Left ventricle myocardium inferior (tissue), 1 donor: ENCODE results near the gene TMEM185B. TPM values are rescaled to one million over a fixed set of nuclear protein-coding genes. Genes with fewer than 3 reads are reported as not detected.

Source experiments
- DNase-seq: peaks from one replicate; pipeline ENCODE4 v3.0.0-alpha.2; 2020
- H3K27ac ChIP-seq: fragments of 200-600 bp; replicated peaks from 2 replicates; pipeline ENCODE4 v1.8.0; 2021
- H3K27me3 ChIP-seq: fragments of 200-600 bp; 2 replicates; pipeline ENCODE4 v1.8.0; 2021; ENCODE audit warnings: low read depth
- H3K36me3 ChIP-seq: fragments of 200-600 bp; 2 replicates; pipeline ENCODE4 v1.8.0; 2021
- H3K4me1 ChIP-seq: fragments of 200-600 bp; 2 replicates; pipeline ENCODE4 v1.8.0; 2021
- H3K4me3 ChIP-seq: fragments of 200-600 bp; 2 replicates; pipeline ENCODE4 v1.8.0; 2021; ENCODE audit warnings: mild to moderate bottlenecking, moderate library complexity
- H3K9me3 ChIP-seq: fragments of 200-600 bp; replicated peaks from 2 replicates; pipeline ENCODE4 v1.8.0; 2021
- intact Hi-C: fragments of 100-400 bp; cut with micrococcal nuclease; formaldehyde crosslinking; loops from one replicate; pipeline ENCODE4 v1.11.0; 2022
- total RNA-seq: library from RNA; stranded (reverse); fragmentation: NEBNext Ultra II Directional; extraction: Animal tissue kit (Norgen Biotek cat#: 25700); gene quantifications from one replicate; pipeline ENCODE4 v1.2.1, GENCODE V29; 2021
- TF ChIP-seq, protein P1 (sequence below): fragments of 200-600 bp; IDR thresholded peaks from 2 replicates; pipeline ENCODE4 v1.8.0; 2021; ENCODE audit warnings: antibody characterized with exemption, mild to moderate bottlenecking, borderline replicate concordance
- donor health status: DM: no; HTN: yes; CAD: no; lungs with severe emphysema.

The TMEM185B gene
- total RNA-seq, 1 donor from 2014 or later: 21.0 TPM

DNA sequence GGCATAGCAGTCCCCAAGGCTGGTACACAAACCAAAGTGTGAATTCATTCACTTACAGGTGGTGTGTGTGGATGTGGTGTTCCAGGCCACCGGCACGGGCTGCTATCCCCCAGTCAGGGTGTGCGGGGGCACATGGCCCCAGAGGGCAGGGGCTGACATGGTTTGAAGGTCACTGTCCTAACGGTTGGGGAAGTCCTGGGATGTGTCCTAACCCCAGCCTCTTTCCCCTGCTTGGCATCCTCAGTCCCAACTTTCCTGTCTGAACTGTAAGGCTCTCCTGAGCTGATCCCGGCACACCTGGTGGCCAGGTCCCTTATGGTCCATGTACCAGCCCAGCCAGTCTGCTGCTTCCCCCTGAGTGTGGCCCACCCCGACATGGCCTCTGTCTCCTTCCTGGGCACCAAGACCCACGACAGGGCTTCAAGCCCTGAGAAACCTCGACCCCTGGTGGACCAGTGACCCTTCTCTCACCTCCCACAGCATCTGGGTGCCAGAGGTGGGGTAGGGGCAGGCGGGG lies 2.4 kb upstream of the TMEM185B start:
- Histone ChIP-seq H3K36me3 (no peaks in the 10 kb centered on the region), H3K4me3 (no peak overlapping the region), H3K27ac (no peak overlapping the region), H3K4me1 (peaks cover 40% of the 10 kb centered on the region), H3K9me3 (peaks cover 8% of the 10 kb centered on the region), H3K27me3 (no peaks in the 10 kb centered on the region)
- TF ChIP-seq, protein P1, sequence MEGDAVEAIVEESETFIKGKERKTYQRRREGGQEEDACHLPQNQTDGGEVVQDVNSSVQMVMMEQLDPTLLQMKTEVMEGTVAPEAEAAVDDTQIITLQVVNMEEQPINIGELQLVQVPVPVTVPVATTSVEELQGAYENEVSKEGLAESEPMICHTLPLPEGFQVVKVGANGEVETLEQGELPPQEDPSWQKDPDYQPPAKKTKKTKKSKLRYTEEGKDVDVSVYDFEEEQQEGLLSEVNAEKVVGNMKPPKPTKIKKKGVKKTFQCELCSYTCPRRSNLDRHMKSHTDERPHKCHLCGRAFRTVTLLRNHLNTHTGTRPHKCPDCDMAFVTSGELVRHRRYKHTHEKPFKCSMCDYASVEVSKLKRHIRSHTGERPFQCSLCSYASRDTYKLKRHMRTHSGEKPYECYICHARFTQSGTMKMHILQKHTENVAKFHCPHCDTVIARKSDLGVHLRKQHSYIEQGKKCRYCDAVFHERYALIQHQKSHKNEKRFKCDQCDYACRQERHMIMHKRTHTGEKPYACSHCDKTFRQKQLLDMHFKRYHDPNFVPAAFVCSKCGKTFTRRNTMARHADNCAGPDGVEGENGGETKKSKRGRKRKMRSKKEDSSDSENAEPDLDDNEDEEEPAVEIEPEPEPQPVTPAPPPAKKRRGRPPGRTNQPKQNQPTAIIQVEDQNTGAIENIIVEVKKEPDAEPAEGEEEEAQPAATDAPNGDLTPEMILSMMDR: no peak
- no peak for DNase-seq
- intact Hi-C loops: no loop called here

DNA sequence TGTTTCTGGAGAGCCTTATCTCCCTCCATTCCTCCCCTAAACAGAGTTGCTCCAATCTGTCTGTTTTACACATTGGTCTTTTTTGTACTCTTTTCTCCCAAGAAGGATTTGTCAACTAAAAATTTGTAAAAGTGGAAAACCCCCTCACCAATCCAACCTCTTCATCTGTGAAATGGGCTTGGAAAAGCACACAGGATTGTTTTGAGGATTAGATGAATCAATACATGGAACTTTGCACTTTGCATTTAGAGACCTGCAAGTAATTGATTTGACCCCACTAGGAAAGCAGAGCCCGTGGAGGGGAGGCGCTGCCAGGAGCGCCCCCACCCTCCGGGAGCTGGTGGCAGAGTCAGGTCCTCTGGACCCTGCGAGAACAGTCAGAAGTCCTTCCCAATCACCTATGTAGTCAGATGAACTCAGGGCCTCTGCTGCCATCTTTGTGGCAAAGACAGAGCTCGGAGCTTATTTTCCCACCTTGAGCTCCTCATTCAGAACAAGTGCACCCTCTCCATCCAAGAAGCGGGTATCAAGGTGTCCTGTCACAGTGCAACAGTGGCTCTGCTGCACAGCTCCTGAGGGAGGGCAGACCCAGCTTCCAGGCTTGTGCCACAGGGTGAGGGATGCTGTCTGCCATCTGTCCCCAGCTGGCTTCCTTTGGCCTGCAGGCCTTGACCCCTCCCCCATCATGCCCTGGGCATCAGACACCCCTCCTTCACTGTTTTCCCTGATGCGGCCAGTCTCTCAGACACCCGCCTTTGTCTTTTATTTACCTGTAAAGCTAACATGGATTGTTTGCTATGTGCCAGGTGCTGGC lies 1.7 kb upstream of the TMEM185B start:
- H3K4me1 ChIP-seq: peaks cover 47% of the 10 kb centered on the region
- no peak overlapping the region for H3K27ac ChIP-seq
- H3K9me3 ChIP-seq: peaks cover 8% of the 10 kb centered on the region
- H3K27me3 ChIP-seq: no peaks in the 10 kb centered on the region
- H3K36me3 ChIP-seq: no peaks in the 10 kb centered on the region
- H3K4me3 ChIP-seq: no peak overlapping the region
- intact Hi-C loops: no loop called here
- DNase-seq: no peak
- TF ChIP-seq, protein P1: no peak

DNA sequence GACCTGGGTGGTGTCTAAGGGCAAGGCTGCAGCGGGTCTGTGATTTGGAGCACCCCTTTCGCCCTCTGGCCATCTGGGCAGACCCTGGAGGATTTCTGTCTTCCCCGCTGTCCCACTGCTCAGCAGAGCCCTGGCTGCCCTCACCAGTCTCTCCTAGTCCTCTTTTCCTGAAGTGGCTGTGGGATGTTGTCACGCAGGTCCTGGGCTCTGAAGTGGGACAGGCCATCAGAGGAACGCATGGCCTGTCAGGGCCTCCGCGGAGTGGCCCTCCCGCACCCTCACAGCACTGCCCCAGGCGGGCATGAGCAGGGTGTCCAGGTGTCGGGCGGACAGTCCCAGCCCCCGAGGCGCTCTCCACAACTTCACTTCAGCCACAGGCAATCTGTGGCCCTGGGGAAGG lies 1.1 kb upstream of the TMEM185B start:
- H3K27me3 ChIP-seq: no peaks in the 10 kb centered on the region
- TF ChIP-seq, protein P1: no peak
- no peak for DNase-seq
- peaks cover 47% of the 10 kb centered on the region for H3K4me1 ChIP-seq
- peak overlapping the region; percentile 77 for H3K4me3 ChIP-seq
- peaks cover 8% of the 10 kb centered on the region for H3K9me3 ChIP-seq
- peak overlapping the region; percentile 90 for H3K27ac ChIP-seq
- intact Hi-C loops: no loop called here
- peaks cover 4% of the 10 kb centered on the region for H3K36me3 ChIP-seq

DNA sequence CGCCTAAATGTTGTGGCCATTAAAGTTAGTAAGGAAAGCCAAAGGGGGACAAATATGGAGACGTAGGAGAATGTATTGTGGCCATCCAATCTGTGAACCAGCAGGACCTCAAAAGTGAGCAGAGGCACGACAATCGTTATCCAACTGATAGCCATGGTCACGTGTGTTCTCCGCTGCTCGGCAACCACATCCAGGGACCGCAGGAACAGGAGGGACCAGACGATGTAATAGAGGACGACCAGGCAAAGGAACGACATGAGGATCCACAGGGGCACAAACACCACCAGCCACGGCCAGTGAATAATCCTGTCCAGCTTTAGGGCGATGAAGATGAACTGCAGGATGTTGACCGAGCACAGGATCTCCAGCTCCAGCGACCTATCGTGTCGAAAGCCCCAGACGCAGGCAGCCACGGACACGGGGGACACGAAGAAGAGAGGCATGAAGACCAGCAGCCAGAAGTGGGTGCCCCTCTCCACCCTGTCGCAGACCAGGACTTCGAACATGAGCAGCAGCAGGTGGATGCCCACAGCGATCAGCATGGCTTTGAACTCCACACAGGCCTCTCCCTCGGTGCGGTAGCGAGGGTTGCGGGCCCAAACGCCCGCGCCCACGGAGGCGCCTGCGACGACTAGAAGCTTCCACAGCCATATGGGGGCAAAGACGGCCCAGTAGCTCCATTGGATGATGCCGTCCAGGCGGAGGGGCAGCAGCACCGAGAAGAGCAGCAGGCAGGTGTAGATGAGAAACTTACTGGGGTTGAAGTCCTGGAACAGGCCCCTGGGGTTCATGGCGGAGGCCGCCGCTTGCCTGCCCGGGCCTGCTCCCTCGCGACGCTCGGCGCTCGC lies 790 bp downstream of the TMEM185B start:
- H3K4me1 ChIP-seq: peaks cover 43% of the 10 kb centered on the region
- H3K4me3 ChIP-seq: peak overlapping the region; percentile 77
- TF ChIP-seq, protein P1: no peak
- intact Hi-C loops: no loop called here
- peaks cover 8% of the 10 kb centered on the region for H3K9me3 ChIP-seq
- H3K27ac ChIP-seq: peak overlapping the region; percentile 90
- peaks cover 6% of the 10 kb centered on the region for H3K36me3 ChIP-seq
- no peaks in the 10 kb centered on the region for H3K27me3 ChIP-seq
- peak; percentile 8 for DNase-seq

DNA sequence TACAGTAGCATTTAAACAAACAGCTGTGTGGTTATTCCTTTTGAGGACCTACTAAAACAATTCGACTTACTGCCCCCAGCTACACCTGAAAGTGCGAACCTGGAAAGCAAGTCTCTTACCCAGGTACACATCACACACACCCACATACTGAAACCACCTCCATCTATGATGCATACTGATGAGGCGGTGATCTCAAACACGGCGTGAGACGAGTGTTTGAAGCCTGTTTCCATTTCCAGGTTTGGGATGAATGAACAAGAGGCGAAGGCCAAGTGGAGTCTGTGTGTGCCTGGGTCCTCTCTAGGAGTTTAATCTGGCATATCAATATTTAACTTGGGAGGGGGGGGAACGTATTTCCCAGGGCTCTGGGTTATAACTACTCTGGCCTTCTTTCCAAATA lies 1.6 kb downstream of the TMEM185B start:
- no peaks in the 10 kb centered on the region for H3K27me3 ChIP-seq
- TF ChIP-seq, protein P1: no peak
- no peak for DNase-seq
- no peak overlapping the region for H3K27ac ChIP-seq
- H3K4me3 ChIP-seq: peak overlapping the region; percentile 15
- H3K4me1 ChIP-seq: peaks cover 43% of the 10 kb centered on the region
- peaks cover 8% of the 10 kb centered on the region for H3K9me3 ChIP-seq
- intact Hi-C loops: no loop called here
- H3K36me3 ChIP-seq: peaks cover 6% of the 10 kb centered on the region
